HG03045 (cell line): ENCODE data around the gene RCN1.
"Not testable (repeated sequence)": the region's sequence is repeated elsewhere in the genome, so short reads cannot be mapped to it uniquely, and the experiment has no call there.

Source experiments
- ATAC-seq: cut with Tn5 transposase; IDR thresholded peaks from one replicate; pipeline ENCODE4 v1.9.1; 2021; ENCODE audit warnings: mild to moderate bottlenecking, moderate library complexity; ENCODE audit not compliant: unreplicated experiment

Gene RCN1

GRCh38 chr11:32109592-32109991 is 18.7 kb downstream of the RCN1 start:
- no peak for ATAC-seq

- no peak for ATAC-seq
Measured at GRCh38 chr11:32110795-32111194, 19.9 kb downstream of the RCN1 start.

GRCh38 chr11:32113200-32113919 is 22.5 kb downstream of the RCN1 start:
- ATAC-seq = no peak

DNA sequence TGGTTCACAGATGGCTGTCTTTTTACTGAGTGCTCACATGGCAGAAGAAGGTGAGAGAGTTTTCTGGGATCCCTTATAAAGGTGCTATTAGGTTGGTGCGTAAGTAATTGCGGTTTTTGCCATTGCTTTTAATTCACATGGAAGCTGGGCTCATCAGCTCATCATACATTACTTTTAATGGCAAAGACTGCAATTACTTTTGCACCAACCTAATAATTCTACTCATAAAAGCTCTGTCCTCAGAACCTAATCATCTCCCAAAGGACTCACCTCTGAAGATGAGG is 23.0 kb downstream of the RCN1 start:
- no peak for ATAC-seq

- no peak for ATAC-seq
Measured at GRCh38 chr11:32115446-32115845, 24.6 kb downstream of the RCN1 start.

GRCh38 chr11:32116668-32117067 is 25.8 kb downstream of the RCN1 start:
- ATAC-seq = no peak

- ATAC-seq = no peak
Measured at GRCh38 chr11:32118025-32118974, 27.4 kb downstream of the RCN1 start.

DNA sequence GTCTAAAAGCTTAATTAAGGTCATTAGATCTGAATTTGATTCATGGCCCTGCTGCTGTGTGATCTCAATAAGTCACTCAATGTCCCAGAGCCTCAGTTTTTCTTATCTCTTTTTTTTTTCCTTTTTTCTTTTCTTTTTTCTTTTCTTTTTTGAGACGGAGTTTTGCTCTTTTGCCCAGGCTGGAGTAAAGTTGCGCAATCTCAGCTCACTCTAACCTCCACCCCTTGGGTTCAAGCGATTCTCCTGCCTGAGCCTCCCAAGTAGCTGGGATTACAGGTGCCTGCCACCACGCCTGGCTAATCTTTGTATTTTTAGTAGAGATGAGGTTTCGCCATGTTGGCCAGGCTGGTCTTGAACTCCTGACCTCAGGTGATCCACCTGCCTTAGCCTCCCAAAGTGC is 28.3 kb downstream of the RCN1 start:
- ATAC-seq = not testable (repeated sequence)

- no peak for ATAC-seq
Measured at GRCh38 chr11:32121012-32121411, 30.1 kb downstream of the RCN1 start.

- no peak for ATAC-seq
Measured at GRCh38 chr11:32122200-32122599, 31.3 kb downstream of the RCN1 start.

GRCh38 chr11:32131321-32131720 is 40.4 kb downstream of the RCN1 start:
- ATAC-seq = no peak

DNA sequence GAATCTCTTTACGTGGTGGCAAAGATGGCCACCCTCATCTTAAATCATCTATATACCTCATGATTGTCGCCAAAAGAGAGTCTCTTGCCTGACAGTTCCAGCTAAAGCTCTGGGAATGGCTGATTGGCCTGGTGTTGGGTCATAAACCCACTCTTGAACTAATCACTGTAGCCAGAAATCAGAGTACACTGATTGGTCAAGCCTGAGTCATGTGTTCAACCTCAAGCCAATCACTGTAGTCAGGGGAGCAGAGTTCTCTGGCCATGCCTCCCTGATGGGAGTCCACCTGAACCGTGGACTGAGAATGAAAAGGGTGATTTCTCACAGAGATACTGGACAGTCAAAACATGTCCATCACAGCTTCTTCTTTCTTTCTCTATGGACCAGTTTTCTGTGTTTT is 45.8 kb downstream of the RCN1 start:
- ATAC-seq = no peak

- ATAC-seq = no peak
Measured at GRCh38 chr11:32137263-32137662, 46.4 kb downstream of the RCN1 start.

DNA sequence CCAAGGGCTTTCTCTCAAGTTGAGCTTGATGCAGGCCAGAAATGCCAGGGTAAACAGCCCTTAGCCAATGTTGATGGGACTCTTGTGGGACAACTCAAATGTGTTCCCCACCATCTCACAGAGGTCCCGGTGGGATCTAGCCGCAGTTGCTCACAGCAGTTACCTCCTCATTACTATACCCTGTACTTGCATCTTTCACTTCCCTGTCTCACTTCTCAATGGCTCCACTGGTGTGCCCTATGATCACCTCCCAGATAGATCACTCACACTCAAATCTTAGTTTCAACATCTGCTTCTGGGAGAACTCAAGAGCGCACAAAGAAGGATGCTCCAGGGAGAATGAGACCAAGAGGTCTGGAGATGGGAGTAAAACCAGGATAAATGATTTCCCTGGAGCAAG is 47.0 kb downstream of the RCN1 start:
- no peak for ATAC-seq

GRCh38 chr11:32138902-32139301 is 48.0 kb downstream of the RCN1 start:
- no peak for ATAC-seq

DNA sequence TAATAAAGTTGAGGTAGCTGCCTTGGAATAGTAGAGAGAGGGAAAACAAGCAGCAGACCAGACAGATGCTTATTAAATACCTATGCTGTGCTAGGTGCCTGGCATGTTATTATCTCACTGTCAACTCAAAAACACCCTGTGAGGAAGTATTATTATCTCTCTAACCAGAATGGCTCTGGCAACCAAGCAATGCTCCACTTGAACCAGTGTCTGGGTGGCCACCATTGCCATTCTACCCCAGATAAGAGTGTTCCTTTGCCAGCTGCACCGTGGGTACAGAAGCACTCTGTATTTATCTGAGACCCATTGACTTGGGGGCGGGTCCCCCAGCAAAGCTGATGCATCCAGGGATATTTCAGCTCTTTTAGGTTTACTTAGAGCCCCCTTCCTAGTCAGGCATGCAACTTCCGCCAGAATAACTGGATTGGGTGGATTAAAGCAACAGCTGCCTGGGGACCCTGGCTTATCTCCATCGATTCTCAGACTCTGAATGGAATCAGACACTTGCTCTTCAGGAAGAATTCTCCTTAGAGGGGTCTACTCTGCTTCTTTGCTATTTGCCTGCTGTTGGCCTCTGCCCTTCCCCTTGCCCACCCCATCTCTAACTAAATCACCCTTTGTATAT is 49.1 kb downstream of the RCN1 start:
- no peak for ATAC-seq

- ATAC-seq = no peak
Measured at GRCh38 chr11:32141745-32142546, 51.1 kb downstream of the RCN1 start.

GRCh38 chr11:32143378-32143777 is 52.5 kb downstream of the RCN1 start:
- ATAC-seq = no peak

- ATAC-seq = no peak
Measured at GRCh38 chr11:32145282-32145681, 54.4 kb downstream of the RCN1 start.

DNA sequence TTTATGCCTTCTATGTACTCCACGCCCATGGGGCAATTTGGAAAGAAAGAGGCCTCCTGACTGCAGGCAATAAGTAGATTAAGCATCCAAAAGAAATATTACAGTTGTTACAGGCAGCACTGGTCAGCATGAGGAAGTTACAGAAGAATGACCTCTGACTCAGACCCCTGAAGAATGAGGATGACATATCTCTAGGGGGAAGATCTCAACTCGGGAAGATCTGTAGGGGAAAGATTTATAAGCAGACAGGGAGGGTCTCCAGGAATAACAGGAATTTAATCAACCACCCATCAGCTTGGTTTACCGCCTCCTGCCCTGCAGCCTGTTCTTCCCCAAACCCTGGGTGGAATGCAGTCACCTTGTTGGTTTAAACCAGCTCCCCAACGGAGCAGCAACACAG is 58.0 kb downstream of the RCN1 start:
- no peak for ATAC-seq

GRCh38 chr11:32149748-32150147 is 58.9 kb downstream of the RCN1 start:
- no peak for ATAC-seq
